ENCODE measurements around the gene KSR1.
"Not testable (repeated sequence)": the region's sequence is repeated elsewhere in the genome, so short reads cannot be mapped to it uniquely, and the experiment has no call there.

KSR1 gene

DNA sequence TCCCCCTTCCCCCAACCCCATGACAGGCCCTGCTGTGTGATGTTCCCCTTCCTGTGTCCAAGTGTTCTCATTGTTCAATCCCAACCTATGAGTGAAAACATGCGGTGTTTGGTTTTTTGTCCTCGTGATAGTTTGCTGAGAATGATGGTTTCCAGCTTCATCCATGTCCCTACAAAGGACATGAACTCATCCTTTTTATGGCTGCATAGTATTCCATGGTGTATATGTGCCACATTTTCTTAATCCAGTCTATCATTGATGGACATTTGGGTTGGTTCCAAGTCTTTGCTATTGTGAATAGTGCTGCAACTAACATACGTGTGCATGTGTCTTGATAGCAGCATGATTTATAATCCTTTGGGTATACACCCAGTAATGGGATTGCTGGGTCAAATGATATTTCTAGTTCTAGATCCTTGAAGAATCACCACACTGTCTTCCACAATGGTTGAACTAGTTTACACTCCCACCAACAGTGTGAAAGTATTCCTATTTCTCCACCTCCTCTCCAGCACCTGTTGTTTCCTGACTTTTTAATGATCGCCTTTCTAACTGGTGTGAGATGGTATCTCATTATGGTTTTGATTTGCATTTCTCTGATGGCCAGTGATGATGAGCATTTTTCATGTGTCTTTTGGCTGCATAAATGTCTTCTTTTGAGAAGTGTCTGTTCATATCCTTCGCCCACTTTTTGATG, 28.9 kb upstream of the KSR1 start:
- DNase-seq: not testable (repeated sequence)

DNA sequence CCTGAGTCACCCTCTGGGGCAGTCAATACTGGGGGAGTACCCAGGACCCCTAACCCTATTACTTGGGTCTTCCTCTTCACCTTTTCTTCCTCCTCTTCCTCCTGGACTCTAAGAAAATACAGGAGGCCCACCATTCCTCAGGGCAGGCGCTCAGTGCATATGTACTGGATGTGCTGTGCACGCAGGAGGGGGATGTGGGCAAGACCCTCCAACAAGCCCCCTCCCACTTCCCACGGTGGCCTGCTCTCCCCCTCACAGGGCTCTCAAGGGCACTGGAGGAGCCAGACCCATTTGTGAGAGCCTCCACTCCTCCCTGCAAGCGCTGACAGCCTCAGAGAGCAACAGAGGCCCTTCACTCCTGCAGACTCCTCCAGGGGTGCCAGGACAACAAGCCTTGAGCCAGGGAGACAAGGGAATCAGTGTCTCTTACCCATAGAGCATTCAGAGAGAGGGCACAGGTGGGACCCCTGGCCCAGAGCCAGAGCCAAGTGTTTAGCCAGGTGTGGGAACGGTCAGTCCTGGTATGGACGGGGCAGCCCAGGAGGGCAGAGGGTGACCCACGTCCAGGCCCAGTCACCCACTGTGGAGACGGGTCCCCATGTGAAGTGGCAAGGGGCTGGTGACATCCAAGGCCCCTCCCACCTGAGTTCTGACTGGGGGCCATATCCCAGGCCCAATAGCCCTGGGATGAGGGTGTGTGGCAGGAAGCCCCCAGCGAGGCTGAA, 27.3 kb upstream of the KSR1 start:
- no peak for DNase-seq

DNA sequence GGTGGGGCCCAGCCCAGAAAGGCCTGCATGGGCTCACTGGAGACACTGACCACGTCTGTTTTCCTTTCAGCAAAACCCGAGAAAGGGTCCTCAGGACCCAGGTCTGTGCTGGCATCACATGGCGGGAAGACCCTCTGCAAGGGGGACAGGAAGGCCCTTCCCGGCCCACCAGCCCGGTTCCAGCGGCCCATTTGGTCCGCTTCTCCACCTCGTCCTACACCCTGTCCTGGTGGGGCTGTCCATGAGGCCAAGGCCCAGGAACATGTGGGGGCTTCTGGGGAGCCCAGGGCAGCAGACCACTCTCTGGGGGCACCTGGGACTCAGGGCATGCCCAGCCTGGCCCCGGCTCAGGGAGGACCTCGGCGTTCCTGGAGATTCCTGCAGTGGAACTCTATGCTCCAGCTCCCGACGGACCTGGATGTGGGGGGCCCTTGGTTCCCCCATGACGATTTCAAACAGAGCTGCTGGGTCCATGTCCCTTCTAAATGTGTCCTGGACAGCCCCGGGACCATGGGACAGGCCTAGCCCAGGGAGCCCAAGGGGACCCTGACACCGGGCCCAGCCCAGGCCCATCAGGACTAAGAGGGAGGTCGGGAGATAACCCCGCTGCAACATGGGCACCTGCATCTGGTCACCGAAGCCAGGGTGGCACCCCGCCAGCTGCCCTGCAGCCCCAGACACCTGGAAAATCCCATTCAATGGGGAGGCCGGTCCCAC, 26.4 kb upstream of the KSR1 start:
- no peak for DNase-seq

DNA sequence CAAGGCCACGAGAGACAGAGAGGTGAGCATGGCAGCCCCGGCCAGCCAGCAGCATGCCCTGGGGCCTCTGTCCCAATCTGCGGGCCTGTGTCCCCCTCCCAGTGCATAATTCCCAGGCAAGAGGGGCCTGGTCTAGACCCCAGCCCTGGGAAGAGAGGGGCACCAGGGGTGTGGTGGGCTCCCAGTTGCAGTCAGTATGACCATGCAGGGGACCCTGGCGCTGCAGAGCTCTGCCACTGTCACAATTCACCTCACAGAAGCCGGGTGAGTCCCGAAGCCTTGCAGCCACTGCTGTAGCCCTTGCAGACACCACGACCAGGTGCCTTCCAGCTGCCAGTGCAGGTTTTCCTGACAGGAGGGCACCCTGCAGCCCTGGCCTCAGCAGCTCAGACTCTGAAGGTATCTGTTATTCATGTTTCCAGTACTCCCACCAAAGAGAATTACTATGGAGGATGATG, 25.8 kb upstream of the KSR1 start:
- no peak for DNase-seq

DNA sequence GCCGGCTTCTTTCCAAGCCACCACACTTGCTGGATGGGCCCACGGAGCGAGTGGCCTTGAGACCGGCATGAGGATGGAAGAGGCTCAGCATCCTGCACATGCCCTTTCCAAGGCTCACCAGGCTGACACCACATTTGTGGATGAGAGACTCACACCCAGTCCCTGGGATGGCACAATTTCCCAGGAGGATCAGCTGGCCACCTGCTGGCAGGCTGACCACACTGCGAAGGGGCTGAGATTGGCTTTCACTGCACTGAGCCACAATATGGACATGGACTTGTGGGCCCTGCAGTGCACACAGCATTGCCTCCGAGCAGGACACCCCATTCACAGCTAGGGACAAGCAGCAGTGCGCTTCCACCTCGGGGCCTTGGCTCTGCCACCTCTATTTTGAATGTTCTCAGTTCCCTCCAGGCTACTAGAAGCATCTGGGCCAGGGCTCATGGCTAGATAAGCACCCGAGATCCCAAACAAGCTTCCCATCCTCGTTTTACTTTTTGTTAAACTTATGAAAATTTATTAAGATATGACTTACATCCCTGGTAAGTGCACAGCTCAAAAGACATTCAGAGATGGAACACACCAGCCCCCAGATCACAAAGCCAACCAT, 25.3 kb upstream of the KSR1 start:
- DNase-seq: peak; percentile 7

DNA sequence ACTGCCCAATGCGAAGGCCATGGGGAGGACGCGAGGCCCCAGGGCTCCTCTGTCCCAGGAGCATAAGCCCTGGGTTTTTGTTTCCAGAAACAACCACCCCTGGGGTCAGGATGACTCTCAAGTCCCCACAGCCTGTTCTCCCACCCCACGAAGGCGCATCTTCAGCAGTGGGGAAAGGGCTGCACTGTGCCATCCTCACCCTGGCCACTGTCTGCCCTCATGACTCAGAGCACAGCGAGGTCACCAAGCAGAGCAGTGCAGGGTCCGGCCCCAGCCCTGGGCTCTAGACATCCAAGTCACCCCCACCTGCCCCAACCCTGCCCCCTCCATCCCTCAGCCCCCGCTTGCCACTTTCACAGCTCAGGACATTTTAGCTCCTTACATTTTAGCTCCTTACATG, 22.7 kb upstream of the KSR1 start:
- DNase-seq: no peak

DNA sequence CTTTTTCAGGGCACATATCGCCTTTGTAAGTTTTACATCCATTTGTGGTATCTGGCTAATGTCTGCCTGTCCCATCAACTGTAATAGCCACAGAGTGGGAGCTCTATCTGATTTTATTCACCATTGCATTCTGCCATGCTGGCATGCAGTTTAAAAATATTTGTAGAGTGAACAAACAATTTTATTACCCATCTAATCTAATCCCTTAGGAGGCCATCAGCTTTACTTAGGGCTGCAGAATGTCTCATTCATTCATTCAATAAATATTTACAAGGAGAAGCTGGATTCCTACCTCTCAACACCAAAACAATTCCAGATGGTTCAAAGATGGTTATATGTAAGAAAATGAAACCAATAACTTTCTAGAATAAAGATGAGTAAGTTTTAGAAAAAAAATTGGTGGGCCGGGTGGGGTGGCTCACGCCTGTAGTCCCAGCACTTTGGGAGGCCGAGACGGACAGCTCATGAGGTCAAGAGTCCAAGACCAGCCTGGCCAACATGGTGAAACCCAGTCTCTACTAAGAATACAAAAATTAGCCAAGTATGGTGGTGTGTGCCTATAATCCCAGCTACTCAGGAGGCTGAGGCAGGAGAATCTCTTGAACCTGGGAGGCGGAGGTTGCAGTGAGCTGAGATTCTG, 20.7 kb upstream of the KSR1 start:
- DNase-seq: not testable (repeated sequence)

DNA sequence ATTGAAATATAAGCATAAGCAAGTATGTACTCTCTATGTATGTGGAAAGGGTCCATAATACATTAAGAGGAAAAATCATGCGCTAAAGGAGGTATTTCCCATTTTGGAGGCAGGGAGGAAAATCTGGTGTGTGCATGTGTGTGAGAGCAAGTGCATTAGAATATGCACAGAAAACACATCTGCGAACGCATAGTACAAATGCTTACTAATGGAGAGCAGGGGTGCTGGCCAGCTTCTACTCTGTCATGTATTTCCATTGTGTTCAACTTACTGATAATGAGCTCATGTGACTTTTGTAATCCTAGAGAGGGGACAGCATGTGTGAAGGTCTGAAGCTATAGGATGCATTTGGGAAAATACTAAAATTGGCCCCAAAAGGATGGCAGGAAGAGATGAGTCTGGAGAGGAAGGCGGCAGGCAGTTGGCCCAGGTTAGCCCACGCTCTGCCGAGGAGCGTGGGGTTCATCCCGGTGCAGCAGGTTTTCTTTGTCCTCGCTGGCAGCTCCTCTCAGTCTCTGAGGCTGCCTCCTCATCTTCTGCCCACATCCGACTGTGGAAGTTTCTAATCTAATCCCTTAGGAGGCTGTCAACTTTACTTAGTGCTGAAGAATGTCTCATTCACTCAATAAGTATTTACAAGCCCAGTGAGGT, 17.8 kb upstream of the KSR1 start:
- no peak for DNase-seq

DNA sequence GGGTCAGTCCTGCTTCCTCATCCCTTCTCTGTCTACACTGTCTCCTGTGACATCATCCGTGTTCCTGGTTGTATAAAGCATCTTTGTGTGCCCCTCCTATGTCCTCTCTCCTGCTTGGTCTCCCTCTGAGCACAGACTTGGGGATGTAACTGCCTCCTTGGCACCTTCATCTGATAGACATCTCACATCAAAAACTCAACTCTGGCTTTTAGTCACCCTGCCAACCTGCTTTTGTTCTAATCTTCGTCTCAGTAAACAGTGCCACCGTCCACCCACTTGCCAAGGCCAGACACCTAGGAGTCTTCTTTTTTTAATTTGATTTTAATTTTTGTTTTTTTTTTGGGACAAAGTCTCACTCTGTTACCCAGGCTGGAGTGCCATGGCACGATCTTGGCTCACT, 16.9 kb upstream of the KSR1 start:
- DNase-seq: no peak

DNA sequence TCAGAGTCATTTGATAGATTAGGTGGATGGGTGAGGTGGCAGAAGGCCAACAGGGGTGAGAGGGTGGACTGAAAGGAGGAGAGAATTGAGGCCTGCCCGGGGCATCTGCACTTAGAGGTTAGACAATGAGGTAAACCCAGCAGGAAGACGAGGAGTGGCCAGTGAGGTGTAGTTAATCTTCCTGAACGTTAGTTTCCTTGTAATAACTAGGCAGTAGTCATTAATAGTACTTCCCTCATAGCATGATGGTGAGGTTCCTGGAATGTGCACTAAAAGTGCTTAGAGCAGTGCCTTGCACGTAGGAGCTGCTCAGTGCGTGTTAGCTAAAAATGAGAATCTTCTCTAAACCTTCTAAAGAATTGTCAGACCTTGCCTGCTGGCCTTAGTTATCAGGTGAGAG, 13.5 kb upstream of the KSR1 start:
- no peak for DNase-seq

DNA sequence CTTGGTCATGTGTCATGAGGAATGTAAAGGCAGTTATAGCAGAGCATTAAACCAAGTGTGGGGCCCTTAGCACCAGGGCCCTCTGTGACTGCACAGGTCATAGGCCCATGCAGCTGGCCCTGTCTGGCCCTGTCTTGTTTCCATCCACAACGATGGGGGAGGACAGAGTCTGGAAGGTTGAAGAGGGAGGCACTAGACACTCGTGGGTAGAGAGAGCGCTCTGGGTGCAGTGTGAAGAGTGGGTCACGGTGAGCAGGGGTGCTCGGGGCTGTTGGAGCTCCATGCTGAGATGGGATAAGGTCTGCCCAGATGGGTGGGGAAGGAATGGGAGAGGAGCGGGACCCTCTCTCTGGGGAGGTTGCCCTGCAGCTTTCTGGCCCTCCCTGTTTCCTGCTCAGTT, 12.8 kb upstream of the KSR1 start:
- no peak for DNase-seq

DNA sequence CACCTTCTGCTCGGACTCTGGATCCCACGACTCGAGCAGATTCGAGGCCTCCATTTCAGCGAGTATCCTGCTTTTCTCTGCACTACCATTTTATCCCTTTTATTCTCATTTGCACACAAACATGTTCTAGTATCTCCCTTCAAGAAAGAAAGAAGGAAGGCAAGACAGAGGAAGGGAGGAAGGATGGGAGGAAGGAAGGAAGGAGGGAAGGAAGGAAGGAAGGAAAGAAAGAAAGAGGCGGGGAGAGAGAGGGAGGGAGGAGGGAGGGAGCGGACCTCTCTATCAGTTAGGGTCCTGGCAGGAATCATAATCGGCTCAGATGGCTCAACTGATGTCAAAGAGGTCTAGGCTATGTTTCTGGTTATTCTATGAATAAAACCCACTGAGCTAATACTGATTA, 10.3 kb upstream of the KSR1 start:
- no peak for DNase-seq

DNA sequence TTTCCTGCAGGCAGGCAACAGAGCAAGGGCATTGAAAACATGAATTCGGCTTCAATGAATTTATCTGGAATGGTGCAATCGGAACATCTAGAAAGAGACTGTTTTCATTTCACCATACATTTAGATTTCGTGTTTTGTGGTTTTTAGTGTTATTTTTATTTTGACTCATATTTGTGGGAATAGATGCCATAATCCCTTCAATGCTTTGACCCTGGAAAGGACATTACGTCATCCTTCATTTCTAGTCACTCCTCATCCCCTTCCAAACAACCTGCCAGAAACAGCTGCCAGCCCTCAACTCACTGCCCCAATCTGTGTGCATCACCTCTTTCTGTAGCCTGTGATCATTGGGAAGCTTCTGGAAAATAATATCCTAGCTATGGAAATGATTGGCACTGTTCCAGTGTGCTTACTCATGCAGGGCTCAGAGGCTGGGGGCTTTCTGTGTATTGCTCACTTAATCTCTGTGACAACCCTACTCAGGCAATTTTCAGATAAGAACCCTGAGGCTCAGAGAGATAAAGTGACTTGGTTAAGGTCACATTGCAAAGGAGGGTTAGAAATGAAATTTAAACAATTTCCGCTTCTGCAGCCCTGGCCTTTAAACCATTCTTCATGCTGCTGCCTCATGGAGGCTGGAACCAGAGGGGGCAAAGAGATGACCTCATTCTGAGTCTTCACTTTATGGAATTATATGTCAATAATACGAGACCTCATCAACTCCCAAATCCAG, 9.5 kb upstream of the KSR1 start:
- DNase-seq: no peak

DNA sequence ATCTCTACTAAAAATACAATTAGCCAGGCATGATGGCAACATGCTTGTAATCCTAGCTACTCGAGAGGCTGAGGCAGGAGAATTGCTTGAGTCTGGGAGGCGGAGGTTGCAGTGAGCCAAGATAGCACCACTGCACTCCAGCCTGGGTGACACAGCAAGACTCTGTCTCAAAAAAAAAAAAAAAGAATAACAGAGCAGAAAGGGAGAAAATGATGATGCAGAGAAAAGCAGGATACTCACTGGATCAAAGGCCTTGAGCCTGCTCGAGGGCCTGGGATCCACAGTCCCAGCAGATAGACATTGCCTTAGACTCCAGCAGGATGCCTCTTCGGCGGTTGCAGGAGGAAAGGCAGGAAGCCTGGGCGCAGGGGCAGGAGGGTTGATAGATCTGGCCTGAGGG, 7.7 kb upstream of the KSR1 start:
- DNase-seq: not testable (repeated sequence)

DNA sequence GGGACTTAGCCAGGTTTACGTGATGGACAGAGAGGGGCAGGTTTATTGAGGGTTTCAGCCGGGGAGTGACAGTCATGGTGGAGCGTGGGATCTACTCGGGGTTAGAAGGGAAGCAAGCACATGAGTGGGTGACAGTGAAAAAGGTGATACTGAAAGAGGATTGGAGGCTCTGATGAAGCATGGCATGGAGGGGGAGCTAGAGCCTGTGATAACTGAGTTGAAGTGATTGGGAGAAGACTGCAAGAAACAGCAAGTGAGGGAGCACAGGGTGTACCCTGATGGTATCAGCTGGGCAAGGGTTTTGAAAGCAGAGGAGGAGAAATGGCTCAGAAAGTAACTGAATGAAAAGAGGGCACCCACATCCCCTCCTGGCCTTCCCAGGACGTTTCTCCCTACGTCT, 6.7 kb upstream of the KSR1 start:
- no peak for DNase-seq

DNA sequence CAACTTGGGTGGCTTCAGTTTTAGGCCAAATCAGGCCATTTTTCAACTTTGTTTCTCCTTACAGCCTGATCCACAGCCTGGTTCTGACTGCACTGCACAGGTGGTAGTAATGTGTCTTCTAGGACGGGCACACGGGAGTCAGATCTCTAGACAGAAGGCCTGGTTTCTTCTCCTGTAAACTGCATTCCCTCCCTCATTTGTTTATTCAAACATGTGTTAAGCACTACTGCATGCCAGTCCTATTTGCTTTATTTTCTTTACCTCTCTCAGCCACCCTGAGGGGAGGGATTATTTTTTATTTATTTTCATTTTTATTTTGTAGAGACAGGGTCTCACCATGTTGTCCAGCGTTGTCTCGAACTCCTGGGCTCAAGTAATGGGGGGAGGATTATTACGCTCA, 6.3 kb upstream of the KSR1 start:
- no peak for DNase-seq

DNA sequence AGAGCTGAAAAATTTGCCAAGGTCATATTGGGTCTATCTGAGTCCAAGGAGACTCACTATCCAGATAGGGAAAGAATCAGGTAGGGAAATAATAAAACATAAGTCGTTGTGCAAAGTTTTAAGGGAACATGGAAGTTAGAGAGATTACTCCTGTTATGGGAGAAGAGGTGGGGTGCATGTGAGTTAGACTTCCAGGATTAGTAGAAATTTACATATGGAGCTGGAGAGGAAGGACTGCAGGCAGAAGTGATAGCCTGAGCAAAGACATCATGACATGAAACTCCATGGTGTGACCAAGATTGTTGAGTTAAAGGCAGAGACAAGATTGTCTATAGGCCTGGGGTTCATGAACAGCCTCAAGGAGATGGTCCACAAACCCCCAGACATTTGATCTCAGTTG, 5.8 kb upstream of the KSR1 start:
- no peak for DNase-seq

DNA sequence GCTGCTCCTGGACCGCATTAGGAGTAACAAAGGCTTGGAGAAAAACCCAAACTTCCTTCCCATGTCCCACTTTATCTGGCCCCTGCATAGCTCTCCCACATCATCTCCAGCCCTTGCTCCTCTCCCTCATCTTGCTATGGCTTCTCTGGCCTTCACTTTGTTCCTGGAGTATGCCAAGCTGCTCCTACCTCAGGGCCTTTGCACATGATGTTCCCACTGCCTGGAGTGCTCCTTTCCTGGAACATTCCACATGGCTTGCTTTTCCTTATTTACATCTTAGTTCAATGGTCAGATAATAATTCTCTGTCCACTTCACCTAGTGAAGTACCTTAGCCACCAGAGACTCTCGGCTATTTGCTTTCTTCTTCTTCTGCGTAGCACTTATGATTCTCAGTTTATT, 4.3 kb upstream of the KSR1 start:
- no peak for DNase-seq

DNA sequence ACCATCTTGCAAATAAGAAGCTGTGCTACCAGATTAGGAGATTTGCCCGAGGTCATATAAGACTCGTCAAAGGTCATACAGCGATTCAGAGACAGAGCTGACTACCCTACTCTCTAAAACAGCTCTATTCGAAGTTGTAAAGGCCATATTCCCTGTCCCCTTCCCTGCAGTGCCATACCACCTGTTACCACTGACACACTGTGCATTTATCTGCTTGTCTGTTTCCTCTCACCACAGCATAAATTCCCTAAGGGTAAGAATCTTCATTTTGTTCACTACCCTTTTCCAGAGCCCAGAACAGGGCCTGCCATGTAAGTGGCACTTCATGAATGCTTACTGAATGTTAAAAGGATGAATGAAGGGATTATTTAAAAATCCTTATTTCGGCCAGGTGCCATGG, 3.4 kb upstream of the KSR1 start:
- DNase-seq: no peak

DNA sequence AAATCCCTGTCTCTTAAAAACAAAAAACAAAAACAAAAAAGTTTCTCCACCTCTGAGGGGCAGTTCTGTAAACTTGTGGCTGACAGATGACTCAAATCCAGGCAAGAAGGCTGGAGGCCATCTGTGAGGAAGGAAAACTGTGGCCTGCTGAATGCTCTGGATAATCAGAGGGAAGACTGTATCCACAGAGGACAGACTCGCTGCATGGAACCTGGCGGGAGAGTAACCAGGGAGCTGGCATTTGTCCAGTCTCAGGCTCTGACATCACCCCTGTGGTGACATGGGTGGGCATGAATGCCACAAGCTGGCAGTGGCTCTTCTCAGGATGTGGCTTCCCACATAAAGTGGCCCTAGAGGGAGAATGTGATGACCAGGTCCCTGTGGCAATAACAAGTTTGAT, 2.8 kb upstream of the KSR1 start:
- DNase-seq: no peak

DNA sequence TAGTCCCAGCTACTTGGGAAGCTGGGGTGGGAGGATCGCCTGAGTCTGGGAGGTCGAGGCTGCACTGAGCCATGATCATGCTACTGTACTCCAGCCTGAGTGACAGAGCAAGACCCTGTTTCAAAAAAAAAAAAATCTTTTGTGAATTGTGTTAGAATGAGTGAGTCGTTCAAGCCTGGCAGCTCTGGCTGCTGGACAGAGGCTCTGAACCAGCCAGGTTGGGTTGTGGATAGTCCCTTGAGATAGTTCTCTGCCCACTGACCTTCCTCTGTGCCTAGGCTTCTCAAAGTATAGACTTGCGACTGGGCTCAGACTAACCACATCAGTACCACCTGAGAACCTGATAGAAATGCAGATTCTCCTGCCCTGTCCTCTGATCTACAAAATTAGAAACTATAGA, 2.2 kb upstream of the KSR1 start:
- no peak for DNase-seq
